Liver (tissue), 3 donors: ENCODE measurements around the gene THSD7B.

Experiments
- GABPA ChIP-seq, 2 donors: IDR thresholded peaks in 1 of 2; conservative IDR thresholded peaks in 1 of 2; 2 replicates each; pipeline ENCODE4 v1.6.1; 2016; ENCODE audit warnings: antibody characterized with exemption in 2 of 2, mild to moderate bottlenecking in 1 of 2, moderate library complexity in 1 of 2
- JUND ChIP-seq, 2 donors: IDR thresholded peaks; 2 replicates each; pipeline ENCODE4 v1.6.1; 2016; ENCODE audit warnings: antibody characterized with exemption in 2 of 2
- RXRA ChIP-seq, 2 donors: IDR thresholded peaks; 2 replicates each; pipeline ENCODE4 v1.6.1; 2017 to 2018; ENCODE audit warnings: antibody characterized with exemption in 2 of 2, mild to moderate bottlenecking in 1 of 2
- TAF1 ChIP-seq: conservative IDR thresholded peaks from 2 replicates; pipeline ENCODE4 v1.6.1; 2016; ENCODE audit warnings: antibody characterized with exemption, mild to moderate bottlenecking
- TF ChIP-seq, protein P1 (sequence below): fragments of 150-350 bp; IDR thresholded peaks from 2 replicates; pipeline ENCODE4 v1.5.1; 2017; ENCODE audit warnings: improper control_type of control experiment, low read depth, low read length; ENCODE audit not compliant: missing input control
- TF ChIP-seq, protein P2 (sequence below): IDR thresholded peaks from 2 replicates; pipeline ENCODE4 v1.6.1; 2016; ENCODE audit warnings: antibody characterized with exemption
- TF ChIP-seq, protein P3 (sequence below): IDR thresholded peaks from 2 replicates; pipeline ENCODE4 v1.6.1; 2016; ENCODE audit warnings: antibody characterized with exemption, mild to moderate bottlenecking
- donor health status: healthy.
- donor health status: healthy.

DNA sequence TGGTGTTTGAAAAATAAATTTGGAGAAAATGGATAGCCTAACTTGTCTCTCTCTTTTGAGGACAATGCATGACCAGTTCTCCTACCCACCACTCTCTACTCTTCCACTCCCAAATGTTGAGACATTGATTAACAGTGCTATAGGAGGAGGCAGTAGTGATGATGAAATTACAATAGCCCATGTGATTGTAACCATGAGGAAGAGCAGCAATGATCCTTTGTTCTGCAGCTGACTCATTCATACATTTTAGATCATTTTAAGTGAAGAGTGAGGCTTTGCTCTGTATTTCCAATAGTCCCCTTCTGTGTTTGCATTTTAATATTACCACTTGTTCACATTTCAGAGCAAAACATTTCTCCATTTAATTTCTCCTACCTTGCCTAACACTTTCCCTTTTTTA is 592.3 kb downstream of the THSD7B start:
- TF ChIP-seq, protein P1, sequence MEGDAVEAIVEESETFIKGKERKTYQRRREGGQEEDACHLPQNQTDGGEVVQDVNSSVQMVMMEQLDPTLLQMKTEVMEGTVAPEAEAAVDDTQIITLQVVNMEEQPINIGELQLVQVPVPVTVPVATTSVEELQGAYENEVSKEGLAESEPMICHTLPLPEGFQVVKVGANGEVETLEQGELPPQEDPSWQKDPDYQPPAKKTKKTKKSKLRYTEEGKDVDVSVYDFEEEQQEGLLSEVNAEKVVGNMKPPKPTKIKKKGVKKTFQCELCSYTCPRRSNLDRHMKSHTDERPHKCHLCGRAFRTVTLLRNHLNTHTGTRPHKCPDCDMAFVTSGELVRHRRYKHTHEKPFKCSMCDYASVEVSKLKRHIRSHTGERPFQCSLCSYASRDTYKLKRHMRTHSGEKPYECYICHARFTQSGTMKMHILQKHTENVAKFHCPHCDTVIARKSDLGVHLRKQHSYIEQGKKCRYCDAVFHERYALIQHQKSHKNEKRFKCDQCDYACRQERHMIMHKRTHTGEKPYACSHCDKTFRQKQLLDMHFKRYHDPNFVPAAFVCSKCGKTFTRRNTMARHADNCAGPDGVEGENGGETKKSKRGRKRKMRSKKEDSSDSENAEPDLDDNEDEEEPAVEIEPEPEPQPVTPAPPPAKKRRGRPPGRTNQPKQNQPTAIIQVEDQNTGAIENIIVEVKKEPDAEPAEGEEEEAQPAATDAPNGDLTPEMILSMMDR, result no peak
- TF ChIP-seq GABPA (IDR thresholded peaks at IDR 0.05 in 1 of 2, conservative IDR thresholded peaks at IDR 0.05 in 1 of 2) (no peak), RXRA (IDR thresholded peaks at IDR 0.05) (no peak), JUND (IDR thresholded peaks at IDR 0.05) (no peak), TAF1 (no peak)
- TF ChIP-seq, protein P2, sequence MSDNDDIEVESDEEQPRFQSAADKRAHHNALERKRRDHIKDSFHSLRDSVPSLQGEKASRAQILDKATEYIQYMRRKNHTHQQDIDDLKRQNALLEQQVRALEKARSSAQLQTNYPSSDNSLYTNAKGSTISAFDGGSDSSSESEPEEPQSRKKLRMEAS, result no peak
- TF ChIP-seq, protein P3, sequence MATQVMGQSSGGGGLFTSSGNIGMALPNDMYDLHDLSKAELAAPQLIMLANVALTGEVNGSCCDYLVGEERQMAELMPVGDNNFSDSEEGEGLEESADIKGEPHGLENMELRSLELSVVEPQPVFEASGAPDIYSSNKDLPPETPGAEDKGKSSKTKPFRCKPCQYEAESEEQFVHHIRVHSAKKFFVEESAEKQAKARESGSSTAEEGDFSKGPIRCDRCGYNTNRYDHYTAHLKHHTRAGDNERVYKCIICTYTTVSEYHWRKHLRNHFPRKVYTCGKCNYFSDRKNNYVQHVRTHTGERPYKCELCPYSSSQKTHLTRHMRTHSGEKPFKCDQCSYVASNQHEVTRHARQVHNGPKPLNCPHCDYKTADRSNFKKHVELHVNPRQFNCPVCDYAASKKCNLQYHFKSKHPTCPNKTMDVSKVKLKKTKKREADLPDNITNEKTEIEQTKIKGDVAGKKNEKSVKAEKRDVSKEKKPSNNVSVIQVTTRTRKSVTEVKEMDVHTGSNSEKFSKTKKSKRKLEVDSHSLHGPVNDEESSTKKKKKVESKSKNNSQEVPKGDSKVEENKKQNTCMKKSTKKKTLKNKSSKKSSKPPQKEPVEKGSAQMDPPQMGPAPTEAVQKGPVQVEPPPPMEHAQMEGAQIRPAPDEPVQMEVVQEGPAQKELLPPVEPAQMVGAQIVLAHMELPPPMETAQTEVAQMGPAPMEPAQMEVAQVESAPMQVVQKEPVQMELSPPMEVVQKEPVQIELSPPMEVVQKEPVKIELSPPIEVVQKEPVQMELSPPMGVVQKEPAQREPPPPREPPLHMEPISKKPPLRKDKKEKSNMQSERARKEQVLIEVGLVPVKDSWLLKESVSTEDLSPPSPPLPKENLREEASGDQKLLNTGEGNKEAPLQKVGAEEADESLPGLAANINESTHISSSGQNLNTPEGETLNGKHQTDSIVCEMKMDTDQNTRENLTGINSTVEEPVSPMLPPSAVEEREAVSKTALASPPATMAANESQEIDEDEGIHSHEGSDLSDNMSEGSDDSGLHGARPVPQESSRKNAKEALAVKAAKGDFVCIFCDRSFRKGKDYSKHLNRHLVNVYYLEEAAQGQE, result no peak
